GM13976 (cell line): ENCODE measurements around the gene TUBGCP6.
"Not testable (repeated sequence)": the region's sequence is repeated elsewhere in the genome, so short reads cannot be mapped to it uniquely, and the experiment has no call there.

Source experiments
- DNase-seq: peaks from one replicate; pipeline ENCODE4 v3.0.0; 2012; ENCODE audit warnings: low spot score
- in situ Hi-C: fragments of 300-500 bp; cut with MboI; formaldehyde crosslinking; loops from one replicate; pipeline ENCODE4 v1.12.0; 2022; ENCODE audit warnings: low sequenced_read_pairs, mixed read lengths, inconsistent platforms; ENCODE audit not compliant: unreplicated experiment
- TF ChIP-seq, protein P1 (sequence below): IDR thresholded peaks from 2 replicates; pipeline ENCODE4 v1.5.1; 2012; ENCODE audit warnings: borderline replicate concordance, mild to moderate bottlenecking; ENCODE audit not compliant: insufficient read depth; ENCODE audit errors: extremely low read depth, missing control alignments, control extremely low read depth

The TUBGCP6 gene

DNA sequence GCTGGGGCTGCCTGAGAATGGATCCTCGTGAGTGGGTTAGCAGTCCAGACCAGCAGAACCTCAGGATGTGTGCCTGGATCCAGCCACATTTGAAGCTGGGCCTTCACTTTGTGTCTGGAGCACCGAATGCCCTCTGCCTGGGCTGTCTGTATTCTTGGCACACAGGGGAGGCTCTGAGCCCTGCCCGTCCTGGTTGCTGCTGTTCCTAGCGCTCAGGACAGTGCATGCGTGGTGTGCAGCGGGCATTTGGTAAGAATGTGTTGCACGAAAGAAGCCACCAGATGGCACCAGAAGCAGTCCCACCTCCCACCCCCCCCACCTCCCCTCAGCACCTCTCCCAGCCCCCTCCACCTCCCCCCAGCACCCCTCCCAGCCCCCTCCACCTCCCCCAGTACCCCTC, 29.5 kb upstream of the TUBGCP6 start:
- in situ Hi-C loops, result loop anchor here (10.0 kb wide), 1 partner anchor 50 kb away; the partner anchor contains the start of gene DENND6B
- peak; percentile 70 for DNase-seq
- TF ChIP-seq, protein P1, sequence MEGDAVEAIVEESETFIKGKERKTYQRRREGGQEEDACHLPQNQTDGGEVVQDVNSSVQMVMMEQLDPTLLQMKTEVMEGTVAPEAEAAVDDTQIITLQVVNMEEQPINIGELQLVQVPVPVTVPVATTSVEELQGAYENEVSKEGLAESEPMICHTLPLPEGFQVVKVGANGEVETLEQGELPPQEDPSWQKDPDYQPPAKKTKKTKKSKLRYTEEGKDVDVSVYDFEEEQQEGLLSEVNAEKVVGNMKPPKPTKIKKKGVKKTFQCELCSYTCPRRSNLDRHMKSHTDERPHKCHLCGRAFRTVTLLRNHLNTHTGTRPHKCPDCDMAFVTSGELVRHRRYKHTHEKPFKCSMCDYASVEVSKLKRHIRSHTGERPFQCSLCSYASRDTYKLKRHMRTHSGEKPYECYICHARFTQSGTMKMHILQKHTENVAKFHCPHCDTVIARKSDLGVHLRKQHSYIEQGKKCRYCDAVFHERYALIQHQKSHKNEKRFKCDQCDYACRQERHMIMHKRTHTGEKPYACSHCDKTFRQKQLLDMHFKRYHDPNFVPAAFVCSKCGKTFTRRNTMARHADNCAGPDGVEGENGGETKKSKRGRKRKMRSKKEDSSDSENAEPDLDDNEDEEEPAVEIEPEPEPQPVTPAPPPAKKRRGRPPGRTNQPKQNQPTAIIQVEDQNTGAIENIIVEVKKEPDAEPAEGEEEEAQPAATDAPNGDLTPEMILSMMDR, result peak; percentile 10

DNA sequence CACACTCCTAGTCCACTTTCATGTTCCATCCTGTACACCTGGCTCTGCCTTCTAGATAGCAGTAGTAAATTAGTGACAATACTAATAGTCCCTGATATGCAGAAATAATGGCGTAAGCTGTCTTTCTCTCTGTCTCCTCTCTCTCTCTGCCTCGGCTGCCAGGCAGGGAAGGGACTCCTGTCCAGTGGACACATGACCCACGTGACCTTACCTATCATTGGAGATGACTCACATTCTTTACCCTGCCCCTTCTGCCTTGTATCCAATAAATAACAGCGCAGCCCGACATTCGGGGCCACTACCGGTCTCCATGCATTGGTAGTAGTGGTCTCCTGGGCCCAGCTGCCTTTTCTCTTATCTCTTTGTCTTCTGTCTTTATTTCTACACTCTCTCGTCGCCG, 29.0 kb upstream of the TUBGCP6 start:
- not testable (repeated sequence) for DNase-seq
- in situ Hi-C loops, result loop anchor here (10.0 kb wide), 1 partner anchor 51 kb away; the partner anchor contains the start of gene DENND6B

DNA sequence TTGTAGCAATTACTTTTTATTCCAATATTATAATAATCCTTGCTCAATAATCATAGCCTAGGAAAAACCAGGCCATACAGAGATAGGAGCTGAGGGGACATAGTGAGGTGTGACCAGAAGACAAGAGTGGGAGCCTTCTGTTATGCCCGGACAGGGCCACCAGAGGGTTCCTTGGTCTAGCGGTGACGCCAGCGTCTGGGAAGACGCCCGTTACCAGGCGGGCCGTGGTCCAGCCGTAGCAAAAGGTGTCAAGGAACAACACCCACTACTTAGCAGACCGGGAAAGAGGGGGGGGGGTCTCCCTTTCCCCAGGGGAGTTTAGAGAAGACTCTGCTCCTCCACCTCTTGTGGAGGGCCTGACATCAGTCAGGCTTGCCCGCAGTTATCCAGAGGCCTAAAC, 28.5 kb upstream of the TUBGCP6 start:
- in situ Hi-C loops, result loop anchor here (10.0 kb wide), 1 partner anchor 51 kb away; the partner anchor contains the start of gene DENND6B
- not testable (repeated sequence) for DNase-seq

DNA sequence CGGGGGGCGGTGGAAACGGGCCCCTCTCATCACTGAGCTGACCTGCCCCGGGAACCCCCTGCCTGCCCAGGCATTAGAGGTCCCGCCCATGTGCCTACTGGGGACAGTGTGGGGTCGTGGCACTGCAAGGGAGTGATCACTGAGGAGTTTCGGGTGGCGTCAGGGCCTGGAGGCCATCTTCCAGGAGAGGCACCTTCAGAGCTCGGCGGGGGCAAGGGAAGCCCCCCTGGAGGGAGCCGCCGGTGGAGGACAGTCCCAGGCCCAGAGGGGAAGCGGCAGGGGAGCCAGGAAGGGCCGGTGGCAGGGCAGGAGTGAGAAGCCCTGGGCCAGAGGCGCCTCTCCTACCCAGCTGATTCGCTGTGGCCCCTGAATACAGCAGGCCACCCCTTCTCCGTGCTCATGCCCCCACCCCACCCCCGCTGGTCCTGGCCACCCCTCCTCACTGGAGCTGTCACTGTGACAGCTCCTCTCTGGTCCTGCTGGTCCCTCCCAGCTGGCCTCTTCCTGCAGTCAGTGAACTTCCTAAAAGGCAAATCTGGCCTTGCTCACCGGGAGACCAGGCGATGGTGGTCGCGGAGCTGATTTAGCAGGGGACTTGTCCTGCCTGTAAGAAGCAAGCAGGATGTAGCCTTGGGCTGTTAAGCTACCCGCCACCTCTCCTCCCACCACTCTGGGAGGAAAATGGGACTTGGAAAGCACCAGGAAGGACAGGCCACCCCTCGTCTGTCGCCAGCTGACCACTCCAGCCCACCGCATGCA, 27.4 kb upstream of the TUBGCP6 start:
- TF ChIP-seq, protein P1, result no peak
- no peak for DNase-seq
- in situ Hi-C loops, result loop anchor here (10.0 kb wide), 1 partner anchor 53 kb away; the partner anchor contains the start of gene DENND6B

DNA sequence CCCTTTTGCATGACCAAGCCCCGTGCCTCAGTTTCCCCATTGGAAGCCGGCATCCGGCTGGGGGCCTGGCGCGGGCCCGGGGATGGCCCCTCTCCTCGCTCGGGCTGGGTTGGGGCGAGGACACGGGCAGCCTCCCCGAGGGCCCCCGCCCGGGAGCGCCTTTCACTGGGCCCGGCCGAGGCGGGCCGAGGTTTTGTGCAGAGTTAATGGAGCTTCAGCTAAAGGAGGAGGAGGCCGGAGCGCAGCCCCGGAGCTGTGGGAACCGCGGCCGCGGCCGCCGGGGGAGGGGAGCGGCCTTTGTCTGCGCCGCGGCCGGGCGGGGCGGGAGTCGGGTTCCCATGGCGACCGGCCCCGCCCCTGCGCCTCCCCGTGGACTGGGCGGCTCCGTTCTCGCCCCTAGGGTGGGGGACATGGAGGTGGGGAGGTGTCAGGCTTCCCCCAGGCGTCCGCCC, 26.7 kb upstream of the TUBGCP6 start:
- in situ Hi-C loops, result loop anchor here (10.0 kb wide), 1 partner anchor 53 kb away; the partner anchor contains the start of gene DENND6B
- peak; percentile 89 for DNase-seq
- TF ChIP-seq, protein P1, result peak; percentile 10

DNA sequence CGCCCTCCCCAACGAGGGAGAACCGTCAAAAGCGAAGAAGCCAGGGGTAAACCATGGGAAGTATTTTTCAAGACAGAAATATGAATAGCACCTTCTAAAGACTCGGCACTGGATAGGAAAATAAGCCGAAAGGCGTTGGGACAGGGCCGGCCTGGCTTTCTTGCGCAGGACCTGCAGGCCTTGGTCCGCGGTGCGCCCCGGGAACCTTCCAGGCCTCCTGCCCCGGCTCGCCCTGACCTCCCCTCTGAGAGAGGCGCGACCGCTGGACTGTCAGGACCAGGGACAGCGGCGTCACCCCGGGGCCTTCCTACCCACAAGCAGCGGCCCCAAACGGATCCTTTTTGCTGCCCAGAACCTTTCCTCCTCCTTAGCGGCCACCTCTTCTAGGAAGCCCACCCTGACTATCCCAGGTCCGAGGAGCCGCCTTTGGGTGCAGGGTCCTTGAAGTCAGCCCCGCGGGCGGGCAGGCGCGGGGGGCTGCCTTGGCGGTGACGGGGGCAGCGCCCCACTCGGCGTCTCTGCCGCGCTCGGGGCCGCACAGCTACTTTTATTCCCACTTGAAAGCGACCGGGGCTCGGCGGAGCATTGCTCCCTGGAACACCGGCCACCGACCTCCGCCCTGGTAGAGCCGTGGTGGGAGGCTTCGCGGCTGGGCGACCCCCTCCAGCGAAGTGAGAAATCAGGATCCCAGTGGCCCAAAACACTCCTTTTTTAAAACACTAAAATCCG, 26.0 kb upstream of the TUBGCP6 start:
- peak; percentile 82 for DNase-seq
- TF ChIP-seq, protein P1, result no peak
- in situ Hi-C loops, result loop anchor here (10.0 kb wide), 1 partner anchor 54 kb away; the partner anchor contains the start of gene DENND6B

DNA sequence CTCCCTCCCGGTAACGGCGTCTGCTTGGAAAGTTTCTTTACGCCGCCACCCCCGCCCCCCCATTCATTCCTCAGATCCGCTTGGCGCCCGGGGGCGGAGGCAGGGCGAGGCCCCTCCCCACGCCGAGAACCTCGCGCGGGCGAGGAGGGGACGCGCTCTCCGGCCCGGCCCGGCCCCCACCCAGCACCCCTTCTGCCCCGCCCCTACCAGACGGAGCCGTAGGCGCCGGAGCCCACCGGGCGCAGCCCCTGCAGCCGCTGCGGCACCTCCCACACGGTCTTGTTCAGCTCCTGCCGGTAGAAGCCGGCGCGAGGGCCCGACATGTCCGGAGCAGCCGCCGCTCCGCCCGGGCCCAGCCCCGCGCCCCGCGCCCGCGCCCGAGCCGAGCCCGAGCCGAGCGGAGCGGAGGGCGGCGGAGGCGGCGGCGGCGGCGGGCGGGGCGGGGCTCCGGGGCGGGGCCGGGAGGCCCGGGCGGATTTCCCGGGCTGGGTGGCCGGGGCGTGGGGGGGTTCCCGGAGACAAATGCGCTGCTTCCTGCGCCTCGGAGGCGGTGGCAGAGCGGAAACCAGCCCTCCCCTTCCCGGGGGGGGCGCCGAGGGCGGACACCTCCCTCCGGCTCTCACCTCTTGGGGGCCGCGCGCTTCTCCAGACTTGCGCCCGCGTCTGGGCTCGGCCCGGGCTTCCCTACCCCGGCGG, 25.3 kb upstream of the TUBGCP6 start, which contains the start of gene MAPK11:
Gene MAPK11, minus strand, starts transcription at position 411 of the 696 bp plus-strand sequence. Its CDS starts 88 bp downstream, at position 323.
- DNase-seq, result peak; percentile 85
- in situ Hi-C loops, result loop anchor here (10.0 kb wide), 1 partner anchor 55 kb away; the partner anchor contains the start of gene DENND6B
- TF ChIP-seq, protein P1, result no peak
